HepG2 (cell line): ENCODE data around the gene FASTK. TPM values are rescaled to one million over a fixed set of nuclear protein-coding genes. Genes with fewer than 3 reads are reported as not detected.

Experiments
- ARHGAP35 ChIP-seq: sonication (generic); formaldehyde crosslinking; IDR thresholded peaks from 2 replicates; pipeline ENCODE4 v1.9.0; 2022; ENCODE audit warnings: mild to moderate bottlenecking, inconsistent platforms, moderate library complexity, missing genetic modification reagents, borderline replicate concordance
- ISL2 ChIP-seq: sonication (generic); formaldehyde crosslinking; IDR thresholded peaks from 2 replicates; pipeline ENCODE4 v1.5.0; 2020; ENCODE audit warnings: missing genetic modification reagents
- PRDM15 ChIP-seq: sonication (generic); formaldehyde crosslinking; IDR thresholded peaks from 2 replicates; pipeline ENCODE4 v1.4.0; 2020; ENCODE audit warnings: missing genetic modification reagents
- ZFP37 ChIP-seq: sonication (generic); formaldehyde crosslinking; IDR thresholded peaks from 2 replicates; pipeline ENCODE4 v1.4.0; 2020; ENCODE audit warnings: missing genetic modification reagents, borderline replicate concordance
- ZMAT5 ChIP-seq: sonication (generic); formaldehyde crosslinking; IDR thresholded peaks from 2 replicates; pipeline ENCODE4 v1.5.0; 2020; ENCODE audit warnings: mild to moderate bottlenecking, low read depth, missing genetic modification reagents, borderline replicate concordance
- ZNF142 ChIP-seq: sonication (generic); formaldehyde crosslinking; IDR thresholded peaks from 2 replicates; pipeline ENCODE4 v1.4.0; 2020; ENCODE audit warnings: missing genetic modification reagents
- polyA plus RNA-seq, 8 experiments: library from polyadenylated mRNA; depleted of rRNA in 3 of 8; stranded (reverse) in 7 of 8; unstranded in 1 of 8; fragments of >200 nt; fragmentation: Illumina TruSeq in 4 of 8; extraction: Trizol in 4 of 8; gene quantifications; 2 replicates each; pipeline versions ENCODE4 v1.2.1 to v1.2.3, GENCODE V29; 2011 to 2016; ENCODE audit warnings: low read depth in 4 of 8, missing spikeins in 1 of 8, mixed read lengths in 1 of 8; ENCODE audit not compliant: insufficient read depth in 1 of 8
- total RNA-seq, 5 experiments: library from RNA; depleted of rRNA; stranded (reverse); fragments of >200 nt; fragmentation: Illumina TruSeq; extraction: Trizol; gene quantifications; 2 replicates each; pipeline ENCODE4 v1.2.3, GENCODE V29; 2016; ENCODE audit warnings: low read depth in 1 of 5

FASTK gene
- total and polyA plus RNA-seq, 2 of the 13 experiments (the other 11 are each of a cell fraction or from before 2014, with no cell fraction given) = 52.9 to 55.7 TPM

DNA sequence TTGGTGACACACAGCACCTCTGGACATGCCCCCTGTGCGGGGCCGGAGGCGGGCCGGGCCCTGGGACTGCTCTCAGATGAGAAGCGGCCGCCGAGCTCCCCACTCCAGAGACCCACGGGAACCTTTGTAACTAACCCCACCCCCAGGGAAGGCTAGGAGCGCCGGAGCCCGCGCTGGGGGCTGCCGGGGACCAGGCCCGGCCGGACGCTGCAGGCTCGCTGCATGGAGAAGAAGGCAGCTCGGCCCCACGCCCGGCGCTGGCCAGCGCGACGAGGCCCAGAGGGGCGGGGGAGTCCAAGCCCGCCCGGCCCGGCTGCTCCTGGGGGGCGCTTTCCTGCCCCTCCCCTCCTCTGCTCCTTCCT, 42.2 kb upstream of the FASTK start (continued):
- no peak for TF ChIP-seq ZNF142 (CRISPR knock-in tag)
- TF ChIP-seq ZMAT5 (CRISPR knock-in tag) = no peak
- TF ChIP-seq ZFP37 (CRISPR knock-in tag) = no peak
- TF ChIP-seq ARHGAP35 = no peak
- no peak for TF ChIP-seq ISL2
- no peak for TF ChIP-seq PRDM15 (CRISPR knock-in tag)
